Karpas-422 (cell line): ENCODE data around the gene CEP162. TPM values are rescaled to one million over a fixed set of nuclear protein-coding genes. Genes with fewer than 3 reads are reported as not detected.
"Not testable (repeated sequence)": the region's sequence is repeated elsewhere in the genome, so short reads cannot be mapped to it uniquely, and the experiment has no call there.

Experiments used
- DNase-seq: peaks from one replicate; pipeline ENCODE4 v3.0.0-alpha.2; 2015
- H2AFZ ChIP-seq: fragments of 200-600 bp; sonication (generic); 2 replicates; pipeline ENCODE4 v1.6.1; 2014; ENCODE audit warnings: antibody characterized with exemption, low read length, mixed read lengths
- H3K27ac ChIP-seq: fragments of 200-600 bp; sonication (generic); 2 replicates; pipeline ENCODE4 v1.5.1; 2014; ENCODE audit warnings: mild to moderate bottlenecking, low read length, moderate library complexity
- H3K27me3 ChIP-seq: fragments of 200-600 bp; sonication (generic); 2 replicates; pipeline ENCODE4 v1.6.1; 2014; ENCODE audit warnings: low read length, mixed read lengths
- H3K36me3 ChIP-seq: fragments of 200-600 bp; sonication (generic); 2 replicates; pipeline ENCODE4 v1.6.1; 2014; ENCODE audit warnings: low read length, mixed read lengths; ENCODE audit not compliant: insufficient read depth
- H3K4me1 ChIP-seq: fragments of 200-600 bp; sonication (generic); 2 replicates; pipeline ENCODE4 v1.6.1; 2014; ENCODE audit warnings: mild to moderate bottlenecking, low read length, mixed read lengths
- H3K4me2 ChIP-seq: fragments of 200-600 bp; sonication (generic); 2 replicates; pipeline ENCODE4 v1.6.1; 2014; ENCODE audit warnings: low read length, low read depth, mild to moderate bottlenecking; ENCODE audit not compliant: poor library complexity, severe bottlenecking
- H3K4me3 ChIP-seq: fragments of 200-600 bp; sonication (generic); 2 replicates; pipeline ENCODE4 v1.5.1; 2014; ENCODE audit warnings: mild to moderate bottlenecking, antibody characterized with exemption, low read length, mixed read lengths
- H3K79me2 ChIP-seq: fragments of 200-600 bp; sonication (generic); 2 replicates; pipeline ENCODE4 v1.6.1; 2014; ENCODE audit warnings: mild to moderate bottlenecking, low read length, mixed read lengths
- H3K9ac ChIP-seq: fragments of 200-600 bp; sonication (generic); 2 replicates; pipeline ENCODE4 v1.6.0; 2014; ENCODE audit warnings: low read length
- H3K9me2 ChIP-seq: fragments of 200-600 bp; sonication (generic), shearing (Covaris generic); replicated peaks from 2 replicates; pipeline ENCODE4 v1.6.0; 2014; ENCODE audit warnings: mild to moderate bottlenecking, low read length, moderate library complexity; ENCODE audit not compliant: insufficient read depth
- H3K9me3 ChIP-seq: fragments of 300-700, 200-600 bp; sonication (generic); 2 replicates; pipeline ENCODE4 v1.6.1; 2014; ENCODE audit warnings: low read length, mixed read lengths
- H4K20me1 ChIP-seq: fragments of 200-600 bp; sonication (generic); 2 replicates; pipeline ENCODE4 v1.6.1; 2014; ENCODE audit warnings: mild to moderate bottlenecking, antibody characterized with exemption, low read length, low read depth; ENCODE audit not compliant: insufficient read depth
- total RNA-seq: library from RNA; depleted of rRNA; stranded (reverse); fragments of >200 nt; shearing (Covaris generic); gene quantifications from 2 replicates; pipeline ENCODE4 v1.2.3, GENCODE V29; 2014; ENCODE audit warnings: low replicate concordance

The CEP162 gene
- total RNA-seq, 1 experiment from 2014 or later = 7.5 TPM

DNA sequence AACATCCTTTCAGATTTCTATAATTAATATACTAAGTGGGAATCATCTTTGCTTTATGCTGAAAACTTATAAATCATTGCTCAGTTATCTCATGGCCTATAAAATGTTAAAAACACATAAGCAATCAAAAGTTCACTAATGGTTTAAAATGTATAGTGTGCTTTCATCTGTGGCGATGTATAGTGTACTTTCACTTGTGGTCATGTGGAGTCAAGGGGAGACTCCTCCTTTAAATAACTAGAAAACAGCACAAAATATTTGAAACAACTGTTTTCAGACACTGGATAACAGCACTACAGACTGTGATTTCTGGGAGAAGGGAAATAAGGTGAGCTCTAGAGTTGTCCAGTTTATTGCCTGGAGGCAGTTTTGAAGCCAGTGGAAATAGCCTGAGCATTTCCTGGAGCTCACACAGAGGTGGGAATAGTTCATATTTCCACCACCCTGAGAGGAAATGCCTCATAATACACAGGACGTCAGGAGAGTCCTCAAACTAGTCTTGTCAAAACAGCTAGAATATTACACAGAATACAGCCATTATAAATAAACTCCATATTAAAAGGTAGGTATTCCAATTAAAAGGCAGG is 89.4 kb downstream of the CEP162 start:
- Histone ChIP-seq H3K27ac (no peak overlapping the region), H2AFZ (no peak overlapping the region), H3K4me1 (no peaks in the 10 kb centered on the region), H3K9me2 (no peaks in the 10 kb centered on the region), H3K36me3 (no peaks in the 10 kb centered on the region), H3K9me3 (no peaks in the 10 kb centered on the region), H3K27me3 (no peaks in the 10 kb centered on the region), H3K4me3 (no peak overlapping the region), H4K20me1 (no peaks in the 10 kb centered on the region), H3K4me2 (no peak overlapping the region), H3K79me2 (no peaks in the 10 kb centered on the region), H3K9ac (no peak overlapping the region)
- no peak for DNase-seq

- H3K4me2 ChIP-seq = no peak overlapping the region
- no peak overlapping the region for H2AFZ ChIP-seq
- DNase-seq = no peak
- no peaks in the 10 kb centered on the region for H3K36me3 ChIP-seq
- H3K9me3 ChIP-seq = no peaks in the 10 kb centered on the region
- H4K20me1 ChIP-seq = no peaks in the 10 kb centered on the region
- no peaks in the 10 kb centered on the region for H3K79me2 ChIP-seq
- H3K27me3 ChIP-seq = no peaks in the 10 kb centered on the region
- no peaks in the 10 kb centered on the region for H3K4me1 ChIP-seq
- no peaks in the 10 kb centered on the region for H3K9me2 ChIP-seq
- H3K4me3 ChIP-seq = no peak overlapping the region
- H3K9ac ChIP-seq = no peak overlapping the region
- no peak overlapping the region for H3K27ac ChIP-seq
These were observed 90.4 kb downstream of the CEP162 start for GRCh38 chr6:84137051-84137375.

DNA sequence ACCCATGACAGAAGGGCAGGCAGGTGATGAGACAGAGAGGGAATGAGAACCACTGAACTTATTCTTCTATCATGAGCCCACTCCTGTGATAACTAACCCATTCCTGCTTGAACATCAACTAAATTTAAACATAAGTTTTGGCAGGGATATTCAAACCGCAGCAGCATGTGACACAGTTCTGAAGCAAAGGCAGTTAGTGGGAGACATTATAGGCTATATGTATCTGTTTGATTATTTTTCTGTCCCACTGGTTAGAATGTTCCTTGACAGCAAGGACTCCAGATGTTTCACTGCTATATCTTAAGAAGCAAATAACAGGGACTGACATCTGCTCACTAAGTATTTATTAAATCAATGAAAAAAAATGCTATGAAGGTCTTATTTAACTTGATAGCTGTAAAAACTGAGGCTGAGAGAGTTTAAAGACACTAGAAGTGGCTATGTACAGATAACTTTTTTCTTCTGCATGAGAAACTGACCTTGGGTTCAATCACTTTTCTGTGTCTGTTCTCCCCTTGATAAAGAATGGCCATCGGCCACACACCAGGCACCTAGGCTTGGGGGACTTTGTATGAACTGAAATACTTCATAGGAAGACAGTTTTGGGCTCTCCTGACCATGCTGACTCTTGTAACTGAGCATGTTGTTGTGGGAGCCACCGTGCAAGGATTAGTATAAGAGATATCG is 90.9 kb downstream of the CEP162 start:
- Histone ChIP-seq H2AFZ (no peak overlapping the region), H3K9ac (no peak overlapping the region), H4K20me1 (no peaks in the 10 kb centered on the region), H3K4me1 (no peaks in the 10 kb centered on the region), H3K79me2 (no peaks in the 10 kb centered on the region), H3K4me3 (no peak overlapping the region), H3K36me3 (no peaks in the 10 kb centered on the region), H3K4me2 (no peak overlapping the region), H3K9me2 (no peaks in the 10 kb centered on the region), H3K27me3 (no peaks in the 10 kb centered on the region), H3K27ac (no peak overlapping the region), H3K9me3 (no peaks in the 10 kb centered on the region)
- DNase-seq = no peak

GRCh38 chr6:84135291-84135690 is 92.2 kb downstream of the CEP162 start:
- Histone ChIP-seq H3K4me3 (no peak overlapping the region), H3K9me2 (no peaks in the 10 kb centered on the region), H3K4me1 (no peaks in the 10 kb centered on the region), H3K4me2 (no peak overlapping the region), H4K20me1 (no peaks in the 10 kb centered on the region), H3K9me3 (no peaks in the 10 kb centered on the region), H2AFZ (no peak overlapping the region), H3K27ac (no peak overlapping the region), H3K79me2 (no peaks in the 10 kb centered on the region), H3K27me3 (no peaks in the 10 kb centered on the region), H3K36me3 (no peaks in the 10 kb centered on the region), H3K9ac (no peak overlapping the region)
- DNase-seq = no peak

DNA sequence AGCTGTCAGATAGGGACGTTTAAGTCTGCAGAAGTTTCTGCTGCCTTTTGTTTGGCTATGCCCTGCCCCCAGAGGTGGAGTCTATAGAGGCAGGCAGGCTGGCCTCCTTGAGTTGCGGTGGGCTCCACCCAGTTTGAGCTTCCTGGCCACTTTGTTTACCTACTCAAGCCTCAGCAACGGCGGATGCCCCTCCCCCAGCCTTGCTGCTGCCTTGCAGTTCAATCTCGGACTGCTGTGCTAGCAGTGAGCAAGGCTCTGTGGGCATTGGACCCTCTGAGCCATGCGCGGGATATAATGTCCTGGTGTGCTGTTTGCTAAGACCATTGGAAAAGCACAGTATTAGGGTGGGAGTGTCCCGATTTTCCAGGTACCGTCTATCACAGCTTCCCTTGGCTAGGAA is 94.1 kb downstream of the CEP162 start:
- H3K36me3 ChIP-seq, H3K4me1 ChIP-seq: not testable (repeated sequence)

GRCh38 chr6:84129588-84129987 is 97.9 kb downstream of the CEP162 start:
- H3K9me2 ChIP-seq, H3K36me3 ChIP-seq, DNase-seq, H3K27me3 ChIP-seq, H3K27ac ChIP-seq, H3K9me3 ChIP-seq, H3K4me2 ChIP-seq, H4K20me1 ChIP-seq, H2AFZ ChIP-seq, H3K4me1 ChIP-seq, H3K9ac ChIP-seq, H3K4me3 ChIP-seq, H3K79me2 ChIP-seq: not testable (repeated sequence)

More for the DNA sequence above, 94.1 kb downstream of the CEP162 start:
- not testable (repeated sequence) for H3K9ac ChIP-seq, H3K27ac ChIP-seq, H2AFZ ChIP-seq, H3K27me3 ChIP-seq, H3K9me2 ChIP-seq, H3K4me3 ChIP-seq, H3K79me2 ChIP-seq, H3K9me3 ChIP-seq, H3K4me2 ChIP-seq, DNase-seq, H4K20me1 ChIP-seq

GRCh38 chr6:84123186-84123585 is 104.3 kb downstream of the CEP162 start:
- Histone ChIP-seq H3K27ac (no peak overlapping the region), H3K27me3 (no peaks in the 10 kb centered on the region), H3K79me2 (no peaks in the 10 kb centered on the region), H3K9me3 (no peaks in the 10 kb centered on the region), H3K4me2 (no peak overlapping the region), H3K9ac (no peak overlapping the region), H3K4me1 (no peaks in the 10 kb centered on the region), H2AFZ (no peak overlapping the region), H3K36me3 (no peaks in the 10 kb centered on the region; the same call in 1 of the 2 replicates), H3K4me3 (no peak overlapping the region), H4K20me1 (no peaks in the 10 kb centered on the region), H3K9me2 (no peaks in the 10 kb centered on the region)
- no peak for DNase-seq

GRCh38 chr6:84119277-84119676 is 108.2 kb downstream of the CEP162 start:
- Histone ChIP-seq H3K9me3 (no peaks in the 10 kb centered on the region), H3K4me3 (no peak overlapping the region), H3K4me2 (no peak overlapping the region), H3K4me1 (no peaks in the 10 kb centered on the region), H3K9ac (no peak overlapping the region), H3K79me2 (no peaks in the 10 kb centered on the region), H3K27me3 (no peaks in the 10 kb centered on the region), H2AFZ (no peak overlapping the region), H4K20me1 (no peaks in the 10 kb centered on the region), H3K9me2 (no peaks in the 10 kb centered on the region), H3K36me3 (no peaks in the 10 kb centered on the region), H3K27ac (no peak overlapping the region)
- DNase-seq = no peak
